ENCODE results near the gene DYNAP.

DNA sequence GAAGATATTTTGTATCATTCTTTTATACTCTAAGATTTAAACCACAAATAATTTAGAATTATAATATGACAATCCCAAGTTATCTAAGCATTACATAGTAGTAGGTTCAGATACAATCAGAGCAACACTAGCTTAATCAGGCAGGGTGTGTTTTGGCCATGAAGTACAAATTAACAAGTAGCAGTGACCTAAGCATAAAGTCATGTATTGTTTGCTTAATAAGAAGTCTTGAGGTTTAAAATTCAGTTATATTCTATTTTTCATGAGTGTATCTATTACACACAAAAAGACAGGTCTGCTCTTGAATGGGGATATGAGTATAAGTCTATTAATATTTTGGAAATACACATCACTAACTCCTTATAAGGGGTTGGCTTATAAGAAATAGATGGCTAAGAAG lies 39.9 kb downstream of the DYNAP start:
- TF ChIP-seq, protein P1, sequence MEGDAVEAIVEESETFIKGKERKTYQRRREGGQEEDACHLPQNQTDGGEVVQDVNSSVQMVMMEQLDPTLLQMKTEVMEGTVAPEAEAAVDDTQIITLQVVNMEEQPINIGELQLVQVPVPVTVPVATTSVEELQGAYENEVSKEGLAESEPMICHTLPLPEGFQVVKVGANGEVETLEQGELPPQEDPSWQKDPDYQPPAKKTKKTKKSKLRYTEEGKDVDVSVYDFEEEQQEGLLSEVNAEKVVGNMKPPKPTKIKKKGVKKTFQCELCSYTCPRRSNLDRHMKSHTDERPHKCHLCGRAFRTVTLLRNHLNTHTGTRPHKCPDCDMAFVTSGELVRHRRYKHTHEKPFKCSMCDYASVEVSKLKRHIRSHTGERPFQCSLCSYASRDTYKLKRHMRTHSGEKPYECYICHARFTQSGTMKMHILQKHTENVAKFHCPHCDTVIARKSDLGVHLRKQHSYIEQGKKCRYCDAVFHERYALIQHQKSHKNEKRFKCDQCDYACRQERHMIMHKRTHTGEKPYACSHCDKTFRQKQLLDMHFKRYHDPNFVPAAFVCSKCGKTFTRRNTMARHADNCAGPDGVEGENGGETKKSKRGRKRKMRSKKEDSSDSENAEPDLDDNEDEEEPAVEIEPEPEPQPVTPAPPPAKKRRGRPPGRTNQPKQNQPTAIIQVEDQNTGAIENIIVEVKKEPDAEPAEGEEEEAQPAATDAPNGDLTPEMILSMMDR (IDR thresholded peaks at IDR 0.05; ENCODE audit: low read depth, low read length): no peak
- no peak for TF ChIP-seq POLR2A (IDR thresholded peaks at IDR 0.05; ENCODE audit: extremely low read depth, insufficient read length)
- TF ChIP-seq, protein P2, sequence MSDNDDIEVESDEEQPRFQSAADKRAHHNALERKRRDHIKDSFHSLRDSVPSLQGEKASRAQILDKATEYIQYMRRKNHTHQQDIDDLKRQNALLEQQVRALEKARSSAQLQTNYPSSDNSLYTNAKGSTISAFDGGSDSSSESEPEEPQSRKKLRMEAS (IDR thresholded peaks at IDR 0.05; ENCODE audit: low read depth, low read length): no peak
